Esophagus squamous epithelium (tissue), 4 donors: ENCODE data around the gene NR2C2.

Experiments used
- CTCF ChIP-seq, 6 experiments: fragments of 450-650 bp in 4 of 6; fragments of 200-600 bp in 2 of 6; sonication (generic) in 2 of 6; IDR thresholded peaks; one replicate each; pipeline ENCODE4 v1.5.1; 2016 to 2019; ENCODE audit warnings: antibody characterized with exemption in 6 of 6, mild to moderate bottlenecking in 4 of 6, moderate library complexity in 4 of 6
- POLR2A ChIP-seq, 4 donors: fragments of 450-650 bp; IDR thresholded peaks; one replicate each; pipeline ENCODE4 v1.6.1; 2017; ENCODE audit warnings: antibody characterized with exemption in 4 of 4, mild to moderate bottlenecking in 4 of 4, moderate library complexity in 3 of 4

GRCh38 chr3:14905055-14905657 lies 42.2 kb upstream of the NR2C2 start:
- TF ChIP-seq POLR2A (IDR thresholded peaks at IDR 0.05) (no peak), CTCF (IDR thresholded peaks at IDR 0.05) (no peak)
